HepG2 (cell line): ENCODE results near the gene COG5. TPM values are rescaled to one million over a fixed set of nuclear protein-coding genes. Genes with fewer than 3 reads are reported as not detected.

Source experiments
- ATAC-seq: fragments of 200-7000 bp; cut with Tn5 transposase; 3 replicates; pipeline ENCODE4 v1.9.1; 2020; ENCODE audit warnings: mild to moderate bottlenecking, moderate library complexity
- BruUV-seq: library from RNA; stranded (reverse); fragments of 400-500 nt; replicated peaks from 2 replicates; lab custom pipeline; 2021; lab: Mats Ljungman, UMichigan
- CTCF ChIA-PET: fragments of 300-600 bp; formaldehyde crosslinking; extraction: SDS; loops from one replicate; lab custom pipeline; 2021; ENCODE audit warnings: low total read pairs, inconsistent platforms, low intra/inter-chr PET ratio; lab: Yijun Ruan, JAX
- POLR2A ChIA-PET: fragments of 350-600 bp; sonication (Branson Sonifier 250); formaldehyde crosslinking; loops from one replicate; lab custom pipeline; 2020; ENCODE audit warnings: antibody characterized with exemption, inconsistent platforms; lab: Yijun Ruan, JAX
- DNase-seq: peaks from one replicate; pipeline ENCODE4 v3.0.0-alpha.2; 2015; ENCODE audit warnings: low spot score
- FAIRE-seq: peaks from 3 replicates; lab custom pipeline; 2011; peaks lifted over from hg19 to GRCh38; lab: Jason Lieb, UNC
- H2AFZ ChIP-seq: one replicate; pipeline ENCODE4 v1.6.1; 2011; ENCODE audit warnings: low read length, inconsistent platforms
- H3K27ac ChIP-seq: fragments of 300-600 bp; 3 replicates; pipeline ENCODE4 v1.8.0; 2011; ENCODE audit warnings: mixed run types, mild to moderate bottlenecking, mixed read lengths, low read length, inconsistent platforms; ENCODE audit not compliant: insufficient read depth; ENCODE audit errors: extremely low read length
- H3K27me3 ChIP-seq, 2 experiments: fragments of 200-600 bp in 1 of 2; 2 replicates in 1 of 2; 3 replicates in 1 of 2; pipeline versions ENCODE4 v1.6.0 to v1.8.0; 2011; ENCODE audit warnings: low read length in 2 of 2, mild to moderate bottlenecking in 2 of 2, moderate library complexity in 2 of 2, inconsistent platforms in 1 of 2; ENCODE audit not compliant: insufficient read depth in 2 of 2, control insufficient read depth in 1 of 2
- H3K36me3 ChIP-seq, 2 experiments: fragments of 200-600 bp in 1 of 2; replicated peaks in 1 of 2; 2 replicates in 1 of 2; 3 replicates in 1 of 2; pipeline versions ENCODE4 v1.5.1 to v1.8.0; 2011; ENCODE audit warnings: low read length in 2 of 2, inconsistent platforms in 1 of 2; ENCODE audit not compliant: insufficient read depth in 2 of 2, control insufficient read depth in 1 of 2
- H3K4me1 ChIP-seq: 2 replicates; pipeline ENCODE4 v1.5.1; 2012; ENCODE audit warnings: low read length, inconsistent platforms; ENCODE audit not compliant: insufficient read depth
- H3K4me2 ChIP-seq: 2 replicates; pipeline ENCODE4 v1.6.0; 2011; ENCODE audit warnings: low read depth, low read length, inconsistent platforms
- H3K4me3 ChIP-seq, 3 experiments: fragments of 200-600 bp in 1 of 3; sonication (generic), shearing (Covaris generic) in 1 of 3; replicated peaks in 1 of 3; 2 replicates each; pipeline ENCODE4 v1.5.1; 2011 to 2016; ENCODE audit warnings: low read length in 3 of 3, inconsistent platforms in 2 of 3, low read depth in 2 of 3, mild to moderate bottlenecking in 2 of 3, control low read depth in 1 of 3, mixed read lengths in 1 of 3; ENCODE audit not compliant: insufficient read depth in 1 of 3
- H3K79me2 ChIP-seq: one replicate; pipeline ENCODE4 v1.6.1; 2011; ENCODE audit warnings: low read length, inconsistent platforms; ENCODE audit not compliant: insufficient read depth
- H3K9ac ChIP-seq: 2 replicates; pipeline ENCODE4 v1.6.0; 2011; ENCODE audit warnings: mild to moderate bottlenecking, low read depth, low read length, inconsistent platforms; ENCODE audit not compliant: insufficient read depth
- H3K9me3 ChIP-seq: 2 replicates; pipeline ENCODE4 v1.5.1; 2012; ENCODE audit warnings: mild to moderate bottlenecking, low read length
- H4K20me1 ChIP-seq: 2 replicates; pipeline ENCODE4 v1.6.0; 2011; ENCODE audit warnings: inconsistent platforms, mild to moderate bottlenecking, low read length, moderate library complexity; ENCODE audit not compliant: insufficient read depth
- FOXC1 ChIP-seq: sonication (generic); formaldehyde crosslinking; IDR thresholded peaks from 2 replicates; pipeline ENCODE4 v1.8.0; 2022; ENCODE audit warnings: mild to moderate bottlenecking, missing genetic modification reagents, borderline replicate concordance
- FOXO1 ChIP-seq: sonication (generic); formaldehyde crosslinking; IDR thresholded peaks from 2 replicates; pipeline ENCODE4 v1.4.0; 2020; ENCODE audit warnings: missing genetic modification reagents
- ISX ChIP-seq: sonication (generic); formaldehyde crosslinking; conservative IDR thresholded peaks from 2 replicates; pipeline ENCODE4 v1.5.0; 2020; ENCODE audit warnings: missing genetic modification reagents
- MTF1 ChIP-seq: sonication (generic); formaldehyde crosslinking; IDR thresholded peaks from 2 replicates; pipeline ENCODE4 v1.5.0; 2020; ENCODE audit warnings: missing genetic modification reagents
- SATB2 ChIP-seq: sonication (generic); formaldehyde crosslinking; IDR thresholded peaks from 2 replicates; pipeline ENCODE4 v1.5.0; 2020; ENCODE audit warnings: missing genetic modification reagents
- STAG1 ChIP-seq: sonication (generic); formaldehyde crosslinking; IDR thresholded peaks from 2 replicates; pipeline ENCODE4 v1.4.0; 2020; ENCODE audit warnings: missing genetic modification reagents
- ZFYVE20 ChIP-seq: sonication (generic); formaldehyde crosslinking; IDR thresholded peaks from 2 replicates; pipeline ENCODE4 v1.8.0; 2023; ENCODE audit warnings: low read depth, mild to moderate bottlenecking, moderate library complexity, missing genetic modification reagents, borderline replicate concordance
- WGBS: methylation state at CpG from one replicate; pipeline ENCODE4 v1.1.6; 2017; ENCODE audit warnings: low lambda C conversion rate; 5-methylcytosine and 5-hydroxymethylcytosine counted together
- in situ Hi-C: cut with HindIII; loops from 2 replicates; pipeline ENCODE4 v1.10.0; 2017; ENCODE audit warnings: low pct_unique_long_range_greater_than_20kb; ENCODE audit not compliant: extremely low pct_ligation_motif_present
- intact Hi-C: fragments of 100-400 bp; cut with micrococcal nuclease; formaldehyde crosslinking; loops from one replicate; pipeline ENCODE4 v1.10.0; 2022; ENCODE audit not compliant: unreplicated experiment
- polyA plus RNA-seq, 8 experiments: library from polyadenylated mRNA; depleted of rRNA in 3 of 8; stranded (reverse) in 7 of 8; unstranded in 1 of 8; fragments of >200 nt; fragmentation: Illumina TruSeq in 4 of 8; extraction: Trizol in 4 of 8; gene quantifications; 2 replicates each; pipeline versions ENCODE4 v1.2.1 to v1.2.3, GENCODE V29; 2011 to 2016; ENCODE audit warnings: low read depth in 4 of 8, missing spikeins in 1 of 8, mixed read lengths in 1 of 8; ENCODE audit not compliant: insufficient read depth in 1 of 8
- total RNA-seq, 5 experiments: library from RNA; depleted of rRNA; stranded (reverse); fragments of >200 nt; fragmentation: Illumina TruSeq; extraction: Trizol; gene quantifications; 2 replicates each; pipeline ENCODE4 v1.2.3, GENCODE V29; 2016; ENCODE audit warnings: low read depth in 1 of 5
- TF ChIP-seq, protein P1 (sequence below): sonication (generic); formaldehyde crosslinking; IDR thresholded peaks from 2 replicates; pipeline ENCODE4 v1.4.0; 2020; ENCODE audit warnings: missing genetic modification reagents, borderline replicate concordance
- TF ChIP-seq, protein P2 (sequence below): sonication (generic); formaldehyde crosslinking; IDR thresholded peaks from 2 replicates; pipeline ENCODE4 v1.5.0; 2020; ENCODE audit warnings: missing genetic modification reagents
- TF ChIP-seq, protein P3 (sequence below): sonication (generic); formaldehyde crosslinking; IDR thresholded peaks from 2 replicates; pipeline ENCODE4 v1.5.1; 2020; ENCODE audit warnings: mild to moderate bottlenecking, missing genetic modification reagents, borderline replicate concordance

Gene COG5
- total and polyA plus RNA-seq, 2 of the 13 experiments (the other 11 are each of a cell fraction or from before 2014, with no cell fraction given) = 20.4 to 31.3 TPM

DNA sequence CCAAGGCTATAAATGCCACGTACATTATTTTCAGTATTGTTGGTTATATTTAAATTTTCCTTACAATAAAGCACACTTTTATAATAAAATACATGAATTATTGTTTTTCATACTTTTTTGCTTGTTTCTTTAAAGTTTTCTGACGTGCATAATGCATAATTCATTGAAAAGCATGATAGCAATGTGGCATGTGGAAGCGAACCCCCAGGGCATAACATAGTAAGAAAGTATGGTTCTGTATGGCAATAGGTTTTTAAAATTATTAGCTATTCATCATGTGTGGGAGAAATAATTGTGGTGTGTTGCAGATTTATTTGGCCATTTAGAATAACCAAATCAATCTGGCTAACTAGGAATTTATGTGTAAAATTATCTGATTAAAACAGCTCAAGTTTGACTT, 402.3 kb downstream of the COG5 start:
- in situ Hi-C loops (no loop called here), intact Hi-C loops (loop anchor here (10.0 kb wide), 1 partner anchor 877 kb away; the partner anchor contains the start of gene NAMPT)
- under 1% methylated on average over 3 of the region's 3 CpGs for WGBS
- H3K9me3 ChIP-seq = no peaks in the 10 kb centered on the region
- H3K27ac ChIP-seq = no peak overlapping the region
- no peak overlapping the region for H3K9ac ChIP-seq
- POLR2A ChIA-PET = no interaction called here
- H3K4me1 ChIP-seq = peaks cover 11% of the 10 kb centered on the region
- no peaks in the 10 kb centered on the region for H3K36me3 ChIP-seq
- no peak for DNase-seq
- BruUV-seq = no TSS peak
- FAIRE-seq = no peak
- peaks cover 0 to 11% of the 10 kb centered on the region in 2 experiments; a peak in 2 of 5 replicates for H3K27me3 ChIP-seq
- no peak overlapping the region for H2AFZ ChIP-seq
- H4K20me1 ChIP-seq = no peaks in the 10 kb centered on the region
- no peaks in the 10 kb centered on the region for H3K79me2 ChIP-seq
- no peak overlapping the region for H3K4me2 ChIP-seq
- CTCF ChIA-PET = no interaction called here
- no peak overlapping the region for H3K4me3 ChIP-seq
- no peak for ATAC-seq
- no peak for TF ChIP-seq FOXO1
- TF ChIP-seq, protein P1, sequence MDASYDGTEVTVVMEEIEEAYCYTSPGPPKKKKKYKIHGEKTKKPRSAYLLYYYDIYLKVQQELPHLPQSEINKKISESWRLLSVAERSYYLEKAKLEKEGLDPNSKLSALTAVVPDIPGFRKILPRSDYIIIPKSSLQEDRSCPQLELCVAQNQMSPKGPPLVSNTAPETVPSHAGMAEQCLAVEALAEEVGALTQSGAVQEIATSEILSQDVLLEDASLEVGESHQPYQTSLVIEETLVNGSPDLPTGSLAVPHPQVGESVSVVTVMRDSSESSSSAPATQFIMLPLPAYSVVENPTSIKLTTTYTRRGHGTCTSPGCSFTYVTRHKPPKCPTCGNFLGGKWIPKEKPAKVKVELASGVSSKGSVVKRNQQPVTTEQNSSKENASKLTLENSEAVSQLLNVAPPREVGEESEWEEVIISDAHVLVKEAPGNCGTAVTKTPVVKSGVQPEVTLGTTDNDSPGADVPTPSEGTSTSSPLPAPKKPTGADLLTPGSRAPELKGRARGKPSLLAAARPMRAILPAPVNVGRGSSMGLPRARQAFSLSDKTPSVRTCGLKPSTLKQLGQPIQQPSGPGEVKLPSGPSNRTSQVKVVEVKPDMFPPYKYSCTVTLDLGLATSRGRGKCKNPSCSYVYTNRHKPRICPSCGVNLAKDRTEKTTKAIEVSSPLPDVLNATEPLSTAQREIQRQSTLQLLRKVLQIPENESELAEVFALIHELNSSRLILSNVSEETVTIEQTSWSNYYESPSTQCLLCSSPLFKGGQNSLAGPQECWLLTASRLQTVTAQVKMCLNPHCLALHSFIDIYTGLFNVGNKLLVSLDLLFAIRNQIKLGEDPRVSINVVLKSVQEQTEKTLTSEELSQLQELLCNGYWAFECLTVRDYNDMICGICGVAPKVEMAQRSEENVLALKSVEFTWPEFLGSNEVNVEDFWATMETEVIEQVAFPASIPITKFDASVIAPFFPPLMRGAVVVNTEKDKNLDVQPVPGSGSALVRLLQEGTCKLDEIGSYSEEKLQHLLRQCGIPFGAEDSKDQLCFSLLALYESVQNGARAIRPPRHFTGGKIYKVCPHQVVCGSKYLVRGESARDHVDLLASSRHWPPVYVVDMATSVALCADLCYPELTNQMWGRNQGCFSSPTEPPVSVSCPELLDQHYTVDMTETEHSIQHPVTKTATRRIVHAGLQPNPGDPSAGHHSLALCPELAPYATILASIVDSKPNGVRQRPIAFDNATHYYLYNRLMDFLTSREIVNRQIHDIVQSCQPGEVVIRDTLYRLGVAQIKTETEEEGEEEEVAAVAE = no peak
- TF ChIP-seq, protein P2, sequence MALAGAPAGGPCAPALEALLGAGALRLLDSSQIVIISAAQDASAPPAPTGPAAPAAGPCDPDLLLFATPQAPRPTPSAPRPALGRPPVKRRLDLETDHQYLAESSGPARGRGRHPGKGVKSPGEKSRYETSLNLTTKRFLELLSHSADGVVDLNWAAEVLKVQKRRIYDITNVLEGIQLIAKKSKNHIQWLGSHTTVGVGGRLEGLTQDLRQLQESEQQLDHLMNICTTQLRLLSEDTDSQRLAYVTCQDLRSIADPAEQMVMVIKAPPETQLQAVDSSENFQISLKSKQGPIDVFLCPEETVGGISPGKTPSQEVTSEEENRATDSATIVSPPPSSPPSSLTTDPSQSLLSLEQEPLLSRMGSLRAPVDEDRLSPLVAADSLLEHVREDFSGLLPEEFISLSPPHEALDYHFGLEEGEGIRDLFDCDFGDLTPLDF (CRISPR knock-in tag) = no peak
- TF ChIP-seq STAG1 (CRISPR knock-in tag) = no peak
- TF ChIP-seq ISX = no peak
- no peak for TF ChIP-seq SATB2
- no peak for TF ChIP-seq MTF1 (CRISPR knock-in tag)
- TF ChIP-seq, protein P3, sequence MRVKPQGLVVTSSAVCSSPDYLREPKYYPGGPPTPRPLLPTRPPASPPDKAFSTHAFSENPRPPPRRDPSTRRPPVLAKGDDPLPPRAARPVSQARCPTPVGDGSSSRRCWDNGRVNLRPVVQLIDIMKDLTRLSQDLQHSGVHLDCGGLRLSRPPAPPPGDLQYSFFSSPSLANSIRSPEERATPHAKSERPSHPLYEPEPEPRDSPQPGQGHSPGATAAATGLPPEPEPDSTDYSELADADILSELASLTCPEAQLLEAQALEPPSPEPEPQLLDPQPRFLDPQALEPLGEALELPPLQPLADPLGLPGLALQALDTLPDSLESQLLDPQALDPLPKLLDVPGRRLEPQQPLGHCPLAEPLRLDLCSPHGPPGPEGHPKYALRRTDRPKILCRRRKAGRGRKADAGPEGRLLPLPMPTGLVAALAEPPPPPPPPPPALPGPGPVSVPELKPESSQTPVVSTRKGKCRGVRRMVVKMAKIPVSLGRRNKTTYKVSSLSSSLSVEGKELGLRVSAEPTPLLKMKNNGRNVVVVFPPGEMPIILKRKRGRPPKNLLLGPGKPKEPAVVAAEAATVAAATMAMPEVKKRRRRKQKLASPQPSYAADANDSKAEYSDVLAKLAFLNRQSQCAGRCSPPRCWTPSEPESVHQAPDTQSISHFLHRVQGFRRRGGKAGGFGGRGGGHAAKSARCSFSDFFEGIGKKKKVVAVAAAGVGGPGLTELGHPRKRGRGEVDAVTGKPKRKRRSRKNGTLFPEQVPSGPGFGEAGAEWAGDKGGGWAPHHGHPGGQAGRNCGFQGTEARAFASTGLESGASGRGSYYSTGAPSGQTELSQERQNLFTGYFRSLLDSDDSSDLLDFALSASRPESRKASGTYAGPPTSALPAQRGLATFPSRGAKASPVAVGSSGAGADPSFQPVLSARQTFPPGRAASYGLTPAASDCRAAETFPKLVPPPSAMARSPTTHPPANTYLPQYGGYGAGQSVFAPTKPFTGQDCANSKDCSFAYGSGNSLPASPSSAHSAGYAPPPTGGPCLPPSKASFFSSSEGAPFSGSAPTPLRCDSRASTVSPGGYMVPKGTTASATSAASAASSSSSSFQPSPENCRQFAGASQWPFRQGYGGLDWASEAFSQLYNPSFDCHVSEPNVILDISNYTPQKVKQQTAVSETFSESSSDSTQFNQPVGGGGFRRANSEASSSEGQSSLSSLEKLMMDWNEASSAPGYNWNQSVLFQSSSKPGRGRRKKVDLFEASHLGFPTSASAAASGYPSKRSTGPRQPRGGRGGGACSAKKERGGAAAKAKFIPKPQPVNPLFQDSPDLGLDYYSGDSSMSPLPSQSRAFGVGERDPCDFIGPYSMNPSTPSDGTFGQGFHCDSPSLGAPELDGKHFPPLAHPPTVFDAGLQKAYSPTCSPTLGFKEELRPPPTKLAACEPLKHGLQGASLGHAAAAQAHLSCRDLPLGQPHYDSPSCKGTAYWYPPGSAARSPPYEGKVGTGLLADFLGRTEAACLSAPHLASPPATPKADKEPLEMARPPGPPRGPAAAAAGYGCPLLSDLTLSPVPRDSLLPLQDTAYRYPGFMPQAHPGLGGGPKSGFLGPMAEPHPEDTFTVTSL (CRISPR knock-in tag) = no peak
- no peak for TF ChIP-seq ZFYVE20 (CRISPR knock-in tag)
- TF ChIP-seq FOXC1 (CRISPR knock-in tag) = no peak
